ENCODE data around the gene APBA1.
"Not testable (repeated sequence)": the region's sequence is repeated elsewhere in the genome, so short reads cannot be mapped to it uniquely, and the experiment has no call there.

APBA1 gene

GRCh38 chr9:69444021-69444420 is 228.2 kb downstream of the APBA1 start:
- Histone ChIP-seq H3K36me3 (ENCODE audit: control insufficient read depth in 2 of 2, insufficient read depth in 2 of 2, low read length in 2 of 2) (peaks cover 0 to 1% of the 10 kb centered on the region in 2 donors), H3K9ac (ENCODE audit: low read length in 2 of 2) (no peak overlapping the region), H3K4me3 (ENCODE audit: low read length in 2 of 2) (no peak overlapping the region), H3K9me3 (ENCODE audit: control insufficient read depth in 2 of 2, low read length in 2 of 2) (no peaks in the 10 kb centered on the region), H3K27ac (ENCODE audit: low read length) (no peak overlapping the region), H3K27me3 (ENCODE audit: control insufficient read depth in 1 of 2, insufficient read depth in 2 of 2, low read length in 2 of 2) (no peaks in the 10 kb centered on the region), H3K4me1 (ENCODE audit: control insufficient read depth, insufficient read depth, low read length) (no peaks in the 10 kb centered on the region)

- Histone ChIP-seq H3K27me3 (ENCODE audit: control insufficient read depth in 1 of 2, insufficient read depth in 2 of 2, low read length in 2 of 2) (no peaks in the 10 kb centered on the region), H3K4me3 (ENCODE audit: low read length in 2 of 2) (no peak overlapping the region), H3K36me3 (ENCODE audit: control insufficient read depth in 2 of 2, insufficient read depth in 2 of 2, low read length in 2 of 2) (no peaks in the 10 kb centered on the region), H3K9me3 (ENCODE audit: control insufficient read depth in 2 of 2, low read length in 2 of 2) (no peaks in the 10 kb centered on the region), H3K9ac (ENCODE audit: low read length in 2 of 2) (no peak overlapping the region), H3K4me1 (ENCODE audit: control insufficient read depth, insufficient read depth, low read length) (no peaks in the 10 kb centered on the region), H3K27ac (ENCODE audit: low read length) (no peak overlapping the region)
These were observed 229.0 kb downstream of the APBA1 start for GRCh38 chr9:69443178-69443577.

- Histone ChIP-seq H3K9me3 (ENCODE audit: control insufficient read depth in 2 of 2, low read length in 2 of 2) (no peaks in the 10 kb centered on the region), H3K4me1 (ENCODE audit: control insufficient read depth, insufficient read depth, low read length) (no peaks in the 10 kb centered on the region), H3K36me3 (ENCODE audit: control insufficient read depth in 2 of 2, insufficient read depth in 2 of 2, low read length in 2 of 2) (no peaks in the 10 kb centered on the region), H3K27me3 (ENCODE audit: control insufficient read depth in 1 of 2, insufficient read depth in 2 of 2, low read length in 2 of 2) (no peaks in the 10 kb centered on the region), H3K9ac (ENCODE audit: low read length in 2 of 2) (no peak overlapping the region), H3K4me3 (ENCODE audit: low read length in 2 of 2) (no peak overlapping the region), H3K27ac (ENCODE audit: low read length) (no peak overlapping the region)
These were observed 229.7 kb downstream of the APBA1 start for GRCh38 chr9:69442486-69442885.

- not testable (repeated sequence) for H3K4me3 ChIP-seq (ENCODE audit: low read length in 2 of 2); H3K4me1 ChIP-seq (ENCODE audit: control insufficient read depth, insufficient read depth, low read length); H3K27ac ChIP-seq (ENCODE audit: low read length); H3K9me3 ChIP-seq (ENCODE audit: control insufficient read depth in 2 of 2, low read length in 2 of 2); H3K36me3 ChIP-seq (ENCODE audit: control insufficient read depth in 2 of 2, insufficient read depth in 2 of 2, low read length in 2 of 2); H3K9ac ChIP-seq (ENCODE audit: low read length in 2 of 2); H3K27me3 ChIP-seq (ENCODE audit: control insufficient read depth in 1 of 2, insufficient read depth in 2 of 2, low read length in 2 of 2)
These were observed 231.8 kb downstream of the APBA1 start for GRCh38 chr9:69440254-69440955.

GRCh38 chr9:69439654-69440053 is 232.5 kb downstream of the APBA1 start:
- H3K4me1 ChIP-seq (ENCODE audit: control insufficient read depth, insufficient read depth, low read length); H3K27me3 ChIP-seq (ENCODE audit: control insufficient read depth in 1 of 2, insufficient read depth in 2 of 2, low read length in 2 of 2); H3K4me3 ChIP-seq (ENCODE audit: low read length in 2 of 2); H3K9me3 ChIP-seq (ENCODE audit: control insufficient read depth in 2 of 2, low read length in 2 of 2); H3K36me3 ChIP-seq (ENCODE audit: control insufficient read depth in 2 of 2, insufficient read depth in 2 of 2, low read length in 2 of 2); H3K9ac ChIP-seq (ENCODE audit: low read length in 2 of 2); H3K27ac ChIP-seq (ENCODE audit: low read length): not testable (repeated sequence)

- Histone ChIP-seq H3K4me1 (ENCODE audit: control insufficient read depth, insufficient read depth, low read length) (no peaks in the 10 kb centered on the region), H3K27ac (ENCODE audit: low read length) (no peak overlapping the region), H3K36me3 (ENCODE audit: control insufficient read depth in 2 of 2, insufficient read depth in 2 of 2, low read length in 2 of 2) (peaks cover 0 to 4% of the 10 kb centered on the region in 2 donors), H3K4me3 (ENCODE audit: low read length in 2 of 2) (no peak overlapping the region), H3K27me3 (ENCODE audit: control insufficient read depth in 1 of 2, insufficient read depth in 2 of 2, low read length in 2 of 2) (no peaks in the 10 kb centered on the region), H3K9ac (ENCODE audit: low read length in 2 of 2) (no peak overlapping the region), H3K9me3 (ENCODE audit: control insufficient read depth in 2 of 2, low read length in 2 of 2) (peaks cover 0 to 4% of the 10 kb centered on the region in 2 donors)
These were observed 238.2 kb downstream of the APBA1 start for GRCh38 chr9:69433968-69434367.

GRCh38 chr9:69433392-69433791 is 238.8 kb downstream of the APBA1 start:
- H3K36me3 ChIP-seq (ENCODE audit: control insufficient read depth in 2 of 2, insufficient read depth in 2 of 2, low read length in 2 of 2) = peaks cover 0 to 4% of the 10 kb centered on the region in 2 donors
- H3K4me3 ChIP-seq (ENCODE audit: low read length in 2 of 2) = no peak overlapping the region
- H3K27me3 ChIP-seq (ENCODE audit: control insufficient read depth in 1 of 2, insufficient read depth in 2 of 2, low read length in 2 of 2) = no peaks in the 10 kb centered on the region
- H3K9ac ChIP-seq (ENCODE audit: low read length in 2 of 2) = no peak overlapping the region
- no peak overlapping the region for H3K27ac ChIP-seq (ENCODE audit: low read length)
- no peaks in the 10 kb centered on the region for H3K4me1 ChIP-seq (ENCODE audit: control insufficient read depth, insufficient read depth, low read length)
- peaks cover 0 to 4% of the 10 kb centered on the region in 2 donors for H3K9me3 ChIP-seq (ENCODE audit: control insufficient read depth in 2 of 2, low read length in 2 of 2)

GRCh38 chr9:69432623-69433022 is 239.5 kb downstream of the APBA1 start:
- H3K36me3 ChIP-seq (ENCODE audit: control insufficient read depth in 2 of 2, insufficient read depth in 2 of 2, low read length in 2 of 2) = peaks cover 0 to 4% of the 10 kb centered on the region in 2 donors
- no peak overlapping the region for H3K4me3 ChIP-seq (ENCODE audit: low read length in 2 of 2)
- H3K4me1 ChIP-seq (ENCODE audit: control insufficient read depth, insufficient read depth, low read length) = no peaks in the 10 kb centered on the region
- H3K9ac ChIP-seq (ENCODE audit: low read length in 2 of 2) = no peak overlapping the region
- H3K9me3 ChIP-seq (ENCODE audit: control insufficient read depth in 2 of 2, low read length in 2 of 2) = peaks cover 0 to 4% of the 10 kb centered on the region in 2 donors
- no peaks in the 10 kb centered on the region for H3K27me3 ChIP-seq (ENCODE audit: control insufficient read depth in 1 of 2, insufficient read depth in 2 of 2, low read length in 2 of 2)
- no peak overlapping the region for H3K27ac ChIP-seq (ENCODE audit: low read length)

GRCh38 chr9:69431777-69432176 is 240.4 kb downstream of the APBA1 start:
- H3K4me3 ChIP-seq (ENCODE audit: low read length in 2 of 2) = no peak overlapping the region
- H3K9ac ChIP-seq (ENCODE audit: low read length in 2 of 2) = no peak overlapping the region
- no peaks in the 10 kb centered on the region for H3K4me1 ChIP-seq (ENCODE audit: control insufficient read depth, insufficient read depth, low read length)
- H3K27me3 ChIP-seq (ENCODE audit: control insufficient read depth in 1 of 2, insufficient read depth in 2 of 2, low read length in 2 of 2) = no peaks in the 10 kb centered on the region
- peaks cover 0 to 4% of the 10 kb centered on the region in 2 donors for H3K9me3 ChIP-seq (ENCODE audit: control insufficient read depth in 2 of 2, low read length in 2 of 2)
- H3K36me3 ChIP-seq (ENCODE audit: control insufficient read depth in 2 of 2, insufficient read depth in 2 of 2, low read length in 2 of 2) = peaks cover 0 to 4% of the 10 kb centered on the region in 2 donors
- no peak overlapping the region for H3K27ac ChIP-seq (ENCODE audit: low read length)

GRCh38 chr9:69431203-69431602 is 241.0 kb downstream of the APBA1 start:
- Histone ChIP-seq H3K36me3 (ENCODE audit: control insufficient read depth in 2 of 2, insufficient read depth in 2 of 2, low read length in 2 of 2) (peaks cover 0 to 4% of the 10 kb centered on the region in 2 donors), H3K4me1 (ENCODE audit: control insufficient read depth, insufficient read depth, low read length) (no peaks in the 10 kb centered on the region), H3K9me3 (ENCODE audit: control insufficient read depth in 2 of 2, low read length in 2 of 2) (peaks cover 0 to 4% of the 10 kb centered on the region in 2 donors), H3K27ac (ENCODE audit: low read length) (no peak overlapping the region), H3K9ac (ENCODE audit: low read length in 2 of 2) (no peak overlapping the region), H3K4me3 (ENCODE audit: low read length in 2 of 2) (no peak overlapping the region), H3K27me3 (ENCODE audit: control insufficient read depth in 1 of 2, insufficient read depth in 2 of 2, low read length in 2 of 2) (no peaks in the 10 kb centered on the region)

GRCh38 chr9:69430206-69430605 is 242.0 kb downstream of the APBA1 start:
- H3K9me3 ChIP-seq (ENCODE audit: control insufficient read depth in 2 of 2, low read length in 2 of 2) = peaks cover 0 to 4% of the 10 kb centered on the region in 2 donors
- no peaks in the 10 kb centered on the region for H3K4me1 ChIP-seq (ENCODE audit: control insufficient read depth, insufficient read depth, low read length)
- H3K27me3 ChIP-seq (ENCODE audit: control insufficient read depth in 1 of 2, insufficient read depth in 2 of 2, low read length in 2 of 2) = no peaks in the 10 kb centered on the region
- H3K9ac ChIP-seq (ENCODE audit: low read length in 2 of 2) = no peak overlapping the region
- H3K27ac ChIP-seq (ENCODE audit: low read length) = no peak overlapping the region
- no peak overlapping the region for H3K4me3 ChIP-seq (ENCODE audit: low read length in 2 of 2)
- H3K36me3 ChIP-seq (ENCODE audit: control insufficient read depth in 2 of 2, insufficient read depth in 2 of 2, low read length in 2 of 2) = peaks cover 0 to 4% of the 10 kb centered on the region in 2 donors

All from stomach smooth muscle (tissue), 2 donors.